ENCODE measurements around the gene TBC1D20.
"Not testable (repeated sequence)": the region's sequence is repeated elsewhere in the genome, so short reads cannot be mapped to it uniquely, and the experiment has no call there.

The TBC1D20 gene

DNA sequence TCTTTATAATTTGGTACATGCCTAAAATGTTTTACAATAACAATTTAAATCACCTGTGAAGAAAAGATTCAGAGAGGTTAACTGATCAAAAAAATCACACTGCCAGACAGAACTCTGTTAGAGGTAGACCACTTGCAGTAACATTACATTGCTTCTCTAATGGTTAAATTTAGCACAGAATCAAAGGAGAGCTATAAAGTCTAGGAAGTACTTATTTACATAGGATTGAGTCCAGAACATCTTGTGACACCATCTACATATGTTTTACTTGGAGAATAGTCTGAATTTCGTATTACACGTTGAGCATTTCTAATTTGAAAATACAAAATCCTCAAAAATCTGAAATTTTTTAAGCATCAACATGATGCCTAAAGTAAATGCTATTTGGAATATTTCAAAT lies 17.2 kb upstream of the TBC1D20 start:
- no peak overlapping the region for H3K4me3 ChIP-seq (ENCODE audit: low read length)
- TF ChIP-seq, protein P1, sequence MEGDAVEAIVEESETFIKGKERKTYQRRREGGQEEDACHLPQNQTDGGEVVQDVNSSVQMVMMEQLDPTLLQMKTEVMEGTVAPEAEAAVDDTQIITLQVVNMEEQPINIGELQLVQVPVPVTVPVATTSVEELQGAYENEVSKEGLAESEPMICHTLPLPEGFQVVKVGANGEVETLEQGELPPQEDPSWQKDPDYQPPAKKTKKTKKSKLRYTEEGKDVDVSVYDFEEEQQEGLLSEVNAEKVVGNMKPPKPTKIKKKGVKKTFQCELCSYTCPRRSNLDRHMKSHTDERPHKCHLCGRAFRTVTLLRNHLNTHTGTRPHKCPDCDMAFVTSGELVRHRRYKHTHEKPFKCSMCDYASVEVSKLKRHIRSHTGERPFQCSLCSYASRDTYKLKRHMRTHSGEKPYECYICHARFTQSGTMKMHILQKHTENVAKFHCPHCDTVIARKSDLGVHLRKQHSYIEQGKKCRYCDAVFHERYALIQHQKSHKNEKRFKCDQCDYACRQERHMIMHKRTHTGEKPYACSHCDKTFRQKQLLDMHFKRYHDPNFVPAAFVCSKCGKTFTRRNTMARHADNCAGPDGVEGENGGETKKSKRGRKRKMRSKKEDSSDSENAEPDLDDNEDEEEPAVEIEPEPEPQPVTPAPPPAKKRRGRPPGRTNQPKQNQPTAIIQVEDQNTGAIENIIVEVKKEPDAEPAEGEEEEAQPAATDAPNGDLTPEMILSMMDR (conservative IDR thresholded peaks at IDR 0.05; ENCODE audit: low read length): no peak
- DNase-seq (ENCODE audit: low read depth): no peak

DNA sequence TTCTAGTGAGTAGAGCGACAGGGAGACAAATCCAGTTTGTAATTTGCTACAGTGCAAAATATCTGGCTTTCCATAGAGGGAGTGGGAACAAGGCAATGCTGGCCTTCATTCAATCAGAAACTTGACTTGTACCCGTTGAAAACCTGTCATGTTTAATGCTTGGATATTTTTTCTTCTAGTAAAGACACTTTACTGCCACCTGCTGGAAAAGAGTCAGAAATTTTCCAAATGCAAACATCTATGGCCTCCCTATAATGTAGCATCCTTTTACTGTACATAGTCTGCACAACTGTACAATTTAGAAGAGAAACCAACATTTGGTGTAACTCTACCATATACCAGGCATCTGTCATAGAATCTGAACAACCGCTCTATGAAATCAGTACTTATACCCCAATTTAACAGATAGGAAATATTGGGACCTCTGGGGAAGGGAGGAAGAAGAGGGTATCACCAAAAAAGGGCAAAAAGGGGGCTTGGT lies 16.7 kb upstream of the TBC1D20 start:
- DNase-seq (ENCODE audit: low read depth): peak; percentile 64
- no peak overlapping the region for H3K4me3 ChIP-seq (ENCODE audit: low read length)
- TF ChIP-seq, protein P1 (conservative IDR thresholded peaks at IDR 0.05; ENCODE audit: low read length): peak; percentile 66

DNA sequence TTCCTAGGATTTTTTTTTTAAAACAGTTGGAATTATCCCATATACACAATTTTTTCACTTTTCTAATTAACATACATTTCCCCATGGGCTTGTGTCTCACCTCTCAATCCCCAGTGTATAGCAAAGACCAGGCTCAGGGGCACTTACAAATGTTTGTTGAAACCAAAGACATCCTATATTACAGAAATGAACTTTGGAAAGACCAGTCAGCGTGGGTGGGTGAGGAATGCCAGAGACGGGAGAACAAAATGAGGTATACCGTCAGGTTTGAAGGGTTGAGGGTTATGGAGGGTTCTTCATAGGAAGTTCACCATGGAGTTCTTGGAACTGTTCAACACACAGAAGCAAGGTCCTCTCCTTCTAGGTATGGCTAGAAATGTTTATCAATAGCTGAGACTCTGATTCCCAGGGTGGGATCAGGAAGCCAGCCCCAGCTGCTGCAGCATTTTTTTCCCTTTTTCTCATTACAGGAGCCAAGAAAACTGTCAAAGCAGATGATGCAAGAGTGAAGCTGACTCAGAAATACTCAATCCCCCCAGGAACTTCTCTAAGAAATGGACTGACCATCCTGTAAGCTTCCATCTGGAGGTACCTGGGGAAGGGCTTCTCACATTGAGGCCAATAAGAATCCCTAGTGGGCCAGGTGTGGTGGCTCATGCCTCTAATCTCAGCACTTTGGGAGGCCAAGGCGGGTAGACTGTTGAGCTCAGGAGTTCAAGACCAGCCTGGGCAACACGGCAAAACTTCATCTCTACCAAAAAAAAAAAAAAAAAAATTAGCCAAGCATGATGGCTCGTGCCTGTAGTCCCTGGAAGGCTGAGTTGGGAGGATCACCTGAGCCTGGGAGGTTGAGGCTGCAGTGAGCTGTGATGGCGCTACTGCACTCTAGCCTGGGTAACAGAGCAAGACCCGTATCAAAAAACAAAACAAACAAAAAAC lies 15.9 kb upstream of the TBC1D20 start:
- TF ChIP-seq, protein P1 (conservative IDR thresholded peaks at IDR 0.05; ENCODE audit: low read length): no peak
- peak; percentile 76 for DNase-seq (ENCODE audit: low read depth)
- no peak overlapping the region for H3K4me3 ChIP-seq (ENCODE audit: low read length)

DNA sequence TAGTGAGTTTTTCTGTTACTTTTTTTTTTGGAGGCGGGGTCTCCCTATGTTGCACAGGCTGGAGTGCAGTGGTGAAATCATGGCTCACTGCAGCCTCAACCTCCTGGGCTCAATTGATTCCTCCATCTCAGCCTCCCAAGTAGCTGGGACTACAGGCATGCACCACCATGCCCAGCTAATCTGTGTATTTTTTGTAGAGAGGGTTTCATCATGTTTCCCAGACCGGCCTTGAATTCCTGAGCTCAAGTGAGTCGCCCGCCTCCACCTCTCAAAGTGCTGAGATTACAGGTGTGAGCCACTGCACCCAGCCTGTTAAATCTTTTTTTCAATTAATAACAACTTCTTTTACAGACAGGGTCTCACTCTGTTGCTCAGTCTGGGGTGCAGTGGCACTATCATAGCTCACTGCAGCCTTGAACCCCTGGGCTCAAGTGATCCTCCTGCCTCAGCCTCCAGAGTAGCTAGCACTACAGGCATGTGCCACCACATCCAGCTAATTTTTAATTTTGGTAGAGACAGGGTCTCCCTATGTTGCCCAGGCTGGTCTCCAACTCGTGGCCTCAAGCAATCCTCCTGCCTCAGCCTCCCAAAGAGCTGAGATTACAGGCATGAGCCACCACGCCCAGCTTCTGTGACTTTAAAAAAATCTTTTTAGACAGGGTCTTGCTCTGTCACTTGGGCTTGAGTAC lies 14.4 kb upstream of the TBC1D20 start:
- not testable (repeated sequence) for DNase-seq (ENCODE audit: low read depth); H3K4me3 ChIP-seq (ENCODE audit: low read length)

GRCh38 chr20:475463-476357 lies 13.4 kb upstream of the TBC1D20 start:
- TF ChIP-seq, protein P1 (conservative IDR thresholded peaks at IDR 0.05; ENCODE audit: low read length): no peak
- DNase-seq (ENCODE audit: low read depth): peak; percentile 62
- no peak overlapping the region for H3K4me3 ChIP-seq (ENCODE audit: low read length)

DNA sequence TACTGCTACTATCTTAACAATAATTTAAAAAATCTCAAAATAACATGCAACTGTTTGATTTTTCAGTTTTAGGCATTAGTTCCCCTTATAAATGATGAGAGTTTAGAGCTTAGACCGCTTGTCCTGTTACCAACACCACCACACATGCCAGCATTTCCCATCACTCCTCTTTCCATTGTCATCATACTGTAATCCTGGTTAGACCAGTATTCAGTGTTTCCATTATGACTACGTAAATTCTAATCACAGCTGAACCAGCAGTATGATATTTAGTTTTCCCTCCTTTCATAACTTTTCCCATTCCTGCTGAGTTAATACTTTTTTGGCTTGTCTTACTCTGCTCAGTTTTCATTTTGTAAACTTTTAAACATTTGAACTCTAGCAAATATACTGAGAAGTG lies 12.2 kb upstream of the TBC1D20 start:
- no peak for DNase-seq (ENCODE audit: low read depth)
- H3K4me3 ChIP-seq (ENCODE audit: low read length): no peak overlapping the region

More for the DNA sequence above, 12.2 kb upstream of the TBC1D20 start:
- TF ChIP-seq, protein P1 (conservative IDR thresholded peaks at IDR 0.05; ENCODE audit: low read length): no peak
